Adrenal gland (tissue), 12 donors: Measurements from ENCODE around the gene PLAGL1. TPM values are rescaled to one million over a fixed set of nuclear protein-coding genes. Genes with fewer than 3 reads are reported as not detected.

Experiments used
- DNase-seq, 7 donors: peaks; one replicate each; pipeline ENCODE4 v3.0.0-alpha.2; 2019 to 2020
- H3K27ac ChIP-seq, 5 donors: fragments of 200-600 bp; sonication (generic) in 4 of 5; 1 replicate in 3 of 5; 2 replicates in 2 of 5; pipeline versions ENCODE4 v1.5.1 to v1.8.0; 2016 to 2020; ENCODE audit warnings: mild to moderate bottlenecking in 1 of 5
- H3K27me3 ChIP-seq: fragments of 200-600 bp; 2 replicates; pipeline ENCODE4 v1.8.0; 2021
- H3K36me3 ChIP-seq, 2 donors: fragments of 200-600 bp; replicated peaks in 1 of 2; 1 replicate in 1 of 2; 2 replicates in 1 of 2; pipeline versions ENCODE4 v1.5.1 to v1.8.0; 2018 to 2022
- H3K4me1 ChIP-seq, 2 donors: fragments of 200-600 bp; replicated peaks in 1 of 2; 1 replicate in 1 of 2; 2 replicates in 1 of 2; pipeline versions ENCODE4 v1.5.1 to v1.8.0; 2018 to 2021
- H3K4me3 ChIP-seq, 4 donors: fragments of 200-600 bp; sonication (generic) in 3 of 4; one replicate each; pipeline ENCODE4 v1.5.1; 2016 to 2018
- H3K9me3 ChIP-seq, 3 donors: fragments of 200-600 bp; sonication (generic) in 1 of 3; replicated peaks in 1 of 3; 1 replicate in 2 of 3; 2 replicates in 1 of 3; pipeline versions ENCODE4 v1.5.1 to v1.8.0; 2016 to 2021
- POLR2A ChIP-seq, 2 donors: fragments of 450-650 bp; IDR thresholded peaks; one replicate each; pipeline ENCODE4 v1.6.1; 2017; ENCODE audit warnings: antibody characterized with exemption in 2 of 2, mild to moderate bottlenecking in 2 of 2, moderate library complexity in 1 of 2
- WGBS, 4 donors: extraction: QIAGEN DNeasy Blood & Tissue Kit in 2 of 4; methylation state at CpG; one replicate each; pipeline versions ENCODE4 v1.1.5 to v1.1.7; 2013 to 2017; 5-methylcytosine and 5-hydroxymethylcytosine counted together
- intact Hi-C, 2 donors: fragments of 100-400 bp; cut with DNase I; formaldehyde crosslinking; loops; one replicate each; pipeline versions ENCODE4 v1.14.1 to v1.15.0; 2022 to 2023
- polyA plus RNA-seq, 3 donors: library from polyadenylated mRNA; stranded (reverse); fragments of 200-250 nt in 2 of 3; fragments of 350-450 nt in 1 of 3; fragmentation: Illumina TruSeq in 1 of 3; extraction: RNeasy Lipid Tissue Mini Kit (QIAGEN cat#74804) in 1 of 3; gene quantifications; one replicate each; pipeline ENCODE4 v1.2.3, GENCODE V29; 2013 to 2014
- total RNA-seq, 9 donors: library from RNA; depleted of rRNA in 4 of 9; stranded (reverse); fragments of >200 nt in 4 of 9; fragments of 120-200 nt in 1 of 9; fragmentation: NEBNext Ultra II Directional in 1 of 9; extraction: Animal tissue kit (Norgen Biotek cat#: 25700) in 1 of 9; gene quantifications; one replicate each; pipeline versions ENCODE4 v1.1.0 to v1.2.4, GENCODE V29; 2013 to 2023
- TF ChIP-seq, protein P1 (sequence below), 6 experiments: fragments of 450-650 bp in 4 of 6; fragments of 200-600 bp in 2 of 6; sonication (generic) in 1 of 6; IDR thresholded peaks; 1 replicate in 5 of 6; 2 replicates in 1 of 6; pipeline versions ENCODE4 v1.5.1 to v1.8.0; 2016 to 2021; ENCODE audit warnings: antibody characterized with exemption in 6 of 6, mild to moderate bottlenecking in 2 of 6, moderate library complexity in 1 of 6
- donor health status: healthy with polysubstance abuse.
- donor health status: Bipolar disorder and iron deficiency.
- donor health status: DM: yes; HTN: yes; CAD: no.
- donor health status: DM: no; HTN: no; CAD: no.
- donor health status: DM: no; HTN: no; CAD: no.
- donor health status: DM: yes; HTN: yes; CAD: no.

The PLAGL1 gene
- total and polyA plus RNA-seq, 12 donors, result 20.4 to 197 (median 78.7) TPM

DNA sequence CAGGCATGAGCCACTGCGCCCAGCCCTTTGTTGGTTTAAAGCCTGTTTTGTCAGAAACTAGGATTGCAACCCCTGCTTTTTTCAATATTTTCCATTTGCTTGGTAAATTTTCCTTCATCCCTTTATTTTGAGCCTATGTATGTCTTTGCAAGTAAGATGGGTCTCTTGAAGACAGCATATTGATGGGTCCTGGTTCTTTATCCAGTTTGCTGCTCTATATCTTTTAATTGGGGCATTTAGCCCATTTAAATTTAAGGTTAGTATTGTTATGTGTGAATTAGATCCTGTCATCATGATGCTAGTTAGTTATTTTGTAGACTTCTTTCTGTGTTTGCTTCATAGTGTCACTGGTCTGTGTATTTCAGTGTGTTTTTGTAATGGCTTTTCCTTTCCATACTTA is 97.0 kb downstream of the PLAGL1 start:
- no peaks in the 10 kb centered on the region for H3K9me3 ChIP-seq
- no peak overlapping the region for H3K27ac ChIP-seq
- H3K27me3 ChIP-seq, result no peaks in the 10 kb centered on the region
- intact Hi-C loops, result no loop called here
- DNase-seq, result no peak
- TF ChIP-seq, protein P1, sequence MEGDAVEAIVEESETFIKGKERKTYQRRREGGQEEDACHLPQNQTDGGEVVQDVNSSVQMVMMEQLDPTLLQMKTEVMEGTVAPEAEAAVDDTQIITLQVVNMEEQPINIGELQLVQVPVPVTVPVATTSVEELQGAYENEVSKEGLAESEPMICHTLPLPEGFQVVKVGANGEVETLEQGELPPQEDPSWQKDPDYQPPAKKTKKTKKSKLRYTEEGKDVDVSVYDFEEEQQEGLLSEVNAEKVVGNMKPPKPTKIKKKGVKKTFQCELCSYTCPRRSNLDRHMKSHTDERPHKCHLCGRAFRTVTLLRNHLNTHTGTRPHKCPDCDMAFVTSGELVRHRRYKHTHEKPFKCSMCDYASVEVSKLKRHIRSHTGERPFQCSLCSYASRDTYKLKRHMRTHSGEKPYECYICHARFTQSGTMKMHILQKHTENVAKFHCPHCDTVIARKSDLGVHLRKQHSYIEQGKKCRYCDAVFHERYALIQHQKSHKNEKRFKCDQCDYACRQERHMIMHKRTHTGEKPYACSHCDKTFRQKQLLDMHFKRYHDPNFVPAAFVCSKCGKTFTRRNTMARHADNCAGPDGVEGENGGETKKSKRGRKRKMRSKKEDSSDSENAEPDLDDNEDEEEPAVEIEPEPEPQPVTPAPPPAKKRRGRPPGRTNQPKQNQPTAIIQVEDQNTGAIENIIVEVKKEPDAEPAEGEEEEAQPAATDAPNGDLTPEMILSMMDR (IDR thresholded peaks at IDR 0.05), result no peak
- no peak for TF ChIP-seq POLR2A (IDR thresholded peaks at IDR 0.05)
- H3K4me3 ChIP-seq, result no peak overlapping the region
- WGBS, 4 donors, result 94 to 100% (median 97%) methylated on average over 1 of the region's 1 CpG
- H3K36me3 ChIP-seq, result no peaks in the 10 kb centered on the region
- no peaks in the 10 kb centered on the region for H3K4me1 ChIP-seq

DNA sequence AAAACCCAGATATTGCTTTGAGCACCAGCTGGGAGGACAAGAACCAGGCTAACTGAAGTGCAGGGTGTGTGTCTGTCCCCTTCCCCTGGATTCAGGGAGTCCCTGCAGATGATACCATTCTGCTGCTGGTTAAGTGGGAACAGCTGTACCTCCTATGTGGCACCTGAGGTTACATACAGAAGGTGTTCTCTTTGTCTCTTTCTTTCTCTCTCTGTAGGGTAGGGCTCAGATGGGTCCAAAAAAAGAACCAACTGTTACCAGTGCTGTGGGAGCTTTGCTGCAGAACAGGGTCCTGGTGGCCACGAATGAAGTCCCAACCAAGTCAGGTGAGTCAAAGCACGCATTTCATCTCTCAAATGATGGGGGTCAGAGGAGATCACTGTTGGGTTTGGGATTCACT is 105.2 kb downstream of the PLAGL1 start:
- Histone ChIP-seq H3K27ac (no peak overlapping the region), H3K4me3 (no peak overlapping the region), H3K9me3 (no peaks in the 10 kb centered on the region), H3K27me3 (no peaks in the 10 kb centered on the region), H3K4me1 (peaks cover 0 to 4% of the 10 kb centered on the region in 2 donors), H3K36me3 (no peaks in the 10 kb centered on the region)
- intact Hi-C loops, result no loop called here
- TF ChIP-seq, protein P1 (IDR thresholded peaks at IDR 0.05), result no peak
- no peak for TF ChIP-seq POLR2A (IDR thresholded peaks at IDR 0.05)
- 58 to 82% (median 70%) methylated on average over 2 of the region's 2 CpGs for WGBS, 4 donors
- no peak for DNase-seq

DNA sequence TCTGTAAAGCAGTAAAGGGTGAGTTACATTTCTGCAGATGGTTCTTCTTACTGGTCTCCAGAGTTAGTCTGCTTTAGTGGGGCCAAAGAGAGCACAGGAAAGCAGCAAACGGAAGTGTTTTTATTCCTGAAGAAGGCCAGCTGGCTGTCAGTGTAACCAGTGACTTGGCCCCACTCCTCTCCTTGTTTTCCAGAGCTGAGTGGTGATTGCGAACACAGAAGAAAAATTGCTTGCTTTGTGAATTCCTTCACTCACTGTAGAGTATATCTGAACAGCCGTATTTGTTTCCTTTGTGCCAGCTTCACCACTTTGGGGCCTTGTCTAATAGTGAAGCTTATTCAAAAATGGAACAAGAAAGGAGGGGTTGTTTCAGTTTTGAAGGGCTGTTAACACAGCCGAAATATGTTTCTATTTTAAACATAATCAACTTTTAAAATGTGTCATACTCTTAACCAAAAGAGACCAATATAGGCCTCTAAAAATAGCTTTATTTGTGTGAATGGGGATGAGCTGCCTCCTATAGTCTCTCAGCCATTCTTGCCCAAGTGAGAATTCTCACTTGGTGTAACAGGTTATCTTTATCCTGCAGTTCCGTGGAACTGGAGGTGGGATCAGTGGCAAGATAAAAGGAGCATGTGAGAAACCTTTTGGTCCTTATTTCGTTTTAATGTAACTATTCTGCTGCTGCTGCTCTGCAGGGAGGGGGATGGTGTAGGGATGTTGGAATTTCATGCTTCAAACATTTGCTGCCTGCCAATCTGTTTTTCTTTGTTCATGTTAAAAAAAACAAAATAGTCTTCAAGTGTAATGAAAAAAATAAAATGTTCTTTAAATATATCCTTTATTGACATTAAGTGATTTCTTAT is 105.9 kb downstream of the PLAGL1 start:
- Histone ChIP-seq H3K27ac (peak overlapping the region in 1 of 5 donors; percentile 59), H3K4me3 (no peak overlapping the region), H3K4me1 (peaks cover 0 to 4% of the 10 kb centered on the region in 2 donors), H3K27me3 (no peaks in the 10 kb centered on the region), H3K9me3 (no peaks in the 10 kb centered on the region), H3K36me3 (no peaks in the 10 kb centered on the region)
- intact Hi-C loops, result no loop called here
- 49 to 60% (median 53%) methylated on average over 6 of the region's 6 CpGs for WGBS, 4 donors
- DNase-seq, result peak in 6 of 7 donors; percentile 11 to 55 (median 22)
- no peak for TF ChIP-seq POLR2A (IDR thresholded peaks at IDR 0.05)

DNA sequence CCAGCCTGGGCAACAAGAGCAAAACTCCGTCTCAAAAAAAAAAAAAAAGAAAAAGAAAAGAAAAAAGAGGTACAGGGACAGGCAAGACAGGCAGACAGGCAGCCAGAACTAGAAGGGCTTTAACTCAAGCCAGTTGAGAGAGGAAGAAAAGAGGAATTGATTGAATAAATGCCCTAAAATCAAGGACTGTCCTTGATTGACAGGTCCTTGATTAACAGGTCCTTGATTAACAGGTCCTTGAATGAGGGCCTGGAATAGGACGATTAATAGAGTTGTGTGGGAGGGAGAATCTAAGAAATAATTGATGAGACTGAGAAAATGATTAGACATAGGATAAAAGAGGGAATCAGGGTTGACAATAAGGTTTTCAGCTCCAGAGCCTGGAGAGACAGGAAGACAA is 107.7 kb downstream of the PLAGL1 start:
- WGBS, 4 donors, result 64 to 84% (median 79%) methylated on average over 2 of the region's 2 CpGs
- DNase-seq, result no peak
- intact Hi-C loops, result no loop called here
- TF ChIP-seq, protein P1 (IDR thresholded peaks at IDR 0.05), result no peak
- no peak for TF ChIP-seq POLR2A (IDR thresholded peaks at IDR 0.05)
- Histone ChIP-seq H3K27ac (no peak overlapping the region), H3K9me3 (no peaks in the 10 kb centered on the region), H3K36me3 (no peaks in the 10 kb centered on the region), H3K4me1 (peaks cover 0 to 4% of the 10 kb centered on the region in 2 donors), H3K27me3 (no peaks in the 10 kb centered on the region), H3K4me3 (no peak overlapping the region)
